SK-MEL-5 (cell line): ENCODE measurements around the gene CNKSR3. TPM values are rescaled to one million over a fixed set of nuclear protein-coding genes. Genes with fewer than 3 reads are reported as not detected.

ENCODE experiments used
- DNase-seq: peaks from one replicate; pipeline ENCODE4 v3.0.0-alpha.2; 2016; ENCODE audit warnings: low read depth, low spot score
- in situ Hi-C: cut with HindIII; loops from 2 replicates; pipeline ENCODE4 v1.10.0; 2016; ENCODE audit warnings: low sequenced_read_pairs, high pct_unique_total_duplicates, low pct_unique_long_range_greater_than_20kb
- total RNA-seq: library from RNA; depleted of rRNA; stranded (reverse); fragments of >200 nt; shearing (Covaris generic); gene quantifications from 2 replicates; pipeline ENCODE4 v1.2.3, GENCODE V29; 2014

CNKSR3 gene
- total RNA-seq, 1 experiment from 2014 or later = 6.7 TPM

GRCh38 chr6:154390034-154390433 lies 120.5 kb downstream of the CNKSR3 start:
- in situ Hi-C loops = no loop called here
- no peak for DNase-seq

GRCh38 chr6:154388803-154389202 lies 121.7 kb downstream of the CNKSR3 start:
- no peak for DNase-seq
- in situ Hi-C loops = no loop called here

- no peak for DNase-seq
- in situ Hi-C loops = no loop called here
These were observed 123.4 kb downstream of the CNKSR3 start for GRCh38 chr6:154386848-154387717.

- in situ Hi-C loops = no loop called here
- DNase-seq = no peak
These were observed 126.3 kb downstream of the CNKSR3 start for GRCh38 chr6:154384191-154384590.

- no peak for DNase-seq
- in situ Hi-C loops = no loop called here
These were observed 127.2 kb downstream of the CNKSR3 start for GRCh38 chr6:154383273-154383672.

- DNase-seq = no peak
These were observed 127.7 kb downstream of the CNKSR3 start for GRCh38 chr6:154382740-154383139.

GRCh38 chr6:154381548-154381947 lies 128.9 kb downstream of the CNKSR3 start:
- DNase-seq = no peak
- in situ Hi-C loops = no loop called here

More at GRCh38 chr6:154382740-154383139, 127.7 kb downstream of the CNKSR3 start:
- in situ Hi-C loops = no loop called here

GRCh38 chr6:154380741-154381140 lies 129.7 kb downstream of the CNKSR3 start:
- in situ Hi-C loops = no loop called here
- no peak for DNase-seq

- in situ Hi-C loops = no loop called here
- no peak for DNase-seq
These were observed 130.9 kb downstream of the CNKSR3 start for GRCh38 chr6:154379585-154379984.

- in situ Hi-C loops = no loop called here
- DNase-seq = no peak
These were observed 132.0 kb downstream of the CNKSR3 start for GRCh38 chr6:154378518-154378917.

GRCh38 chr6:154377726-154378125 lies 132.8 kb downstream of the CNKSR3 start:
- DNase-seq = no peak
- in situ Hi-C loops = no loop called here

- DNase-seq = no peak
- in situ Hi-C loops = no loop called here
These were observed 136.5 kb downstream of the CNKSR3 start for GRCh38 chr6:154373971-154374370.

GRCh38 chr6:154371281-154371680 lies 139.2 kb downstream of the CNKSR3 start:
- DNase-seq = no peak
- in situ Hi-C loops = no loop called here

GRCh38 chr6:154370545-154370944 lies 139.9 kb downstream of the CNKSR3 start:
- in situ Hi-C loops = no loop called here

GRCh38 chr6:154367839-154368695 lies 142.4 kb downstream of the CNKSR3 start:
- in situ Hi-C loops = no loop called here
- DNase-seq = no peak

More at GRCh38 chr6:154370545-154370944, 139.9 kb downstream of the CNKSR3 start:
- peak; percentile 59 for DNase-seq

- DNase-seq = no peak
- in situ Hi-C loops = no loop called here
These were observed 143.1 kb downstream of the CNKSR3 start for GRCh38 chr6:154367336-154367735.

GRCh38 chr6:154363821-154364220 lies 146.7 kb downstream of the CNKSR3 start:
- DNase-seq = no peak
- in situ Hi-C loops = no loop called here

GRCh38 chr6:154361476-154361875 lies 149.0 kb downstream of the CNKSR3 start:
- DNase-seq = no peak
- in situ Hi-C loops = no loop called here
